UCSD-AML1 (cell line): ENCODE measurements around the gene NKIRAS2.

Experiments
- DNase-seq: peaks from one replicate; lab custom pipeline; 2025; ENCODE audit not compliant: unreplicated experiment; lab: John Stamatoyannopoulos, UW

NKIRAS2 gene

DNA sequence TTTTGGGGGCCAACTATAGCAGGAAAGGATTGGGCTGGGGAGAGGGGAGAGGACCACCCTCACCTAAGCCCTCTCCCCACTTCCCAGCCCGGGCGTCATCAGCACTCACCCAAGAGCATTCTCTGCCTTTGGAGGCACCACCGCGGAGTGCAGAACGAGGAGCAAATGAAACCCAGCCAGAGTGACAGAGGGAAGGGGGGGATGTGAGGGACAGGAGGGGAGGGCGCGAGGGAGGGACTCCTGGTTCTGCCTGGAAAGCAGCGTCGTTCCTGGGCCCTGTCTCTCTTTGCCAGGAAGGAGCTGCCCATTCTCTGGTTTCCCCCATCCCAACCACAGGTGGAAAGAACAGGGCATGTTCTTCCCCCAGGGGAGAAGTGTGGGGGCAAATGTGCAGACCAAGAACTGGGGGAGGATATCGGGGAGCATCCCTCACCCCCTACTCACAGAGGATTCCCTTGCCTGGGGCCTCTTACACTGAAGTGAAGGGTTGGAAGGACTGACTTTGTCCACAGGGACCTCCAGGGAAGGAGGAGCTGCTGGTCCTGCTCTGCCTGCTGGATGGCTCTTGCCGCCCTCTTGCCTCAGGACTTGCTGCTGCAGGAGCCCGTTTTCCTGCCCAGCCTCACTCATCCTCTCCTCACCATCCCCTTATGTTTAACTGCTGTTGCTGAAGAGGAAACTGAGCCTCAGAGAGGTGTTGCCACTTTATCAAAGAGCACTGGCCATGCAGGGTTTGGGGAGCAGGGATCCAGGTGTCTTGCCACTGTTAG lies 34.0 kb downstream of the NKIRAS2 start:
- DNase-seq = no peak

DNA sequence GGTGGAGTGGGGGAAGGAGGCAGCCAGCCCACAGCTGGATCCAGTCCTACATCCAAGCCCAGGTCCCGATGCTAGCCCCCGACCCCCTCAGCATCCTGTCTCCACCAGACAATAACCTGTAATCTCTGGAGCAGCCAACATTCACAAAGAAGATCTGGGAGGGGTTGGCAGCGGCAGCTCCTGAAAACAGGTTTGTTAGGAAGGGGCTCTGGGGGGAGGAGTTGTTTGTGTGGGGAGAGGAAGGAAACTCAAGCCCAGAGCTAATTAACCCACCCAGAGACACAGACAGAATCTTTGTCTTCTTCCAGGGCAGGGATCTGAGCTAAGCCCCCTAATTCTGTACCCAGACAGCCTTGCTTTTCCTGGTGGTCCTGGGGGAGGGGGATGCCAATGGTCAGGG lies 35.1 kb downstream of the NKIRAS2 start:
- DNase-seq = no peak

- no peak for DNase-seq
These were observed 35.6 kb downstream of the NKIRAS2 start for GRCh38 chr17:42055496-42055895.

DNA sequence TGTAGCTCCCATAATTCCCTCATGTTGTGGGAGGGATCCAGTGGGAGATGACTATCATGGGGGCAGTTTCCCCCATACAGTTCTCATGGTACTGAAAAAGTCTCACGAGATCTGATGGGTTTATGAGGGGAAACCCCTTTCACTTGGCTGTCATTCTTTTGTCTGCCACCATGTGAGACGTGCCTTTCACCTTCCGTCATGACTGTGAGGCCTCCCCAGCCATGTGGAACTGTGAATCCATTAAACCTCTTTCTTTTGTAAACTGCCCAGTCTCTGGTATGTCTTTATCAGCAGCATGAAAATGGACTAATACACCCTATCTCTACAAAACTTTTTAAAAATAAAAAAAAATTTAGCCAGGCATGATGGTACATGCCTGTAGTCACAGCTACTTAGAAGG lies 36.7 kb downstream of the NKIRAS2 start:
- DNase-seq = no peak

DNA sequence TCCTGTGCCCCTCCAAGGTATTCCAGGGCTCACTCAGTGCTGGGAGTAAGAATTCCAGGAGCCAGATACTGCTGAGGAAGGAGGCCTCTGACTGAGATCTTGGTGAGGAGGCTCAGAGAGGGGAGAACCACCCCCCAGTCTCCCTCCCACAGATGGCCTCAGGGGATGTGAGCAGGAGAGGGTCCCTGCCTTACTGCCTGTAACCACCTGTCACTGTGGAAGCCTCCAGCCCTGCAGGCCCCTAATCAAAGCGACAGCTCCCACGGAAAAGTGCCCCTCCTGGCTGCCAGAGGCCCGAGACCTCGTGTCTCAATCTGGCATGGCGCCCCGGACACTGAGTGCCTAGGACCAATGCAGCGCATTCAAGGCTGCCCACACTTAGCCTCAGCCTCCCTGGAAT lies 38.2 kb downstream of the NKIRAS2 start:
- DNase-seq = no peak

- DNase-seq = no peak
These were observed 39.9 kb downstream of the NKIRAS2 start for GRCh38 chr17:42059815-42060214.

GRCh38 chr17:42060231-42060630 lies 40.3 kb downstream of the NKIRAS2 start:
- no peak for DNase-seq

- no peak for DNase-seq
These were observed 42.0 kb downstream of the NKIRAS2 start for GRCh38 chr17:42061646-42062487.

DNA sequence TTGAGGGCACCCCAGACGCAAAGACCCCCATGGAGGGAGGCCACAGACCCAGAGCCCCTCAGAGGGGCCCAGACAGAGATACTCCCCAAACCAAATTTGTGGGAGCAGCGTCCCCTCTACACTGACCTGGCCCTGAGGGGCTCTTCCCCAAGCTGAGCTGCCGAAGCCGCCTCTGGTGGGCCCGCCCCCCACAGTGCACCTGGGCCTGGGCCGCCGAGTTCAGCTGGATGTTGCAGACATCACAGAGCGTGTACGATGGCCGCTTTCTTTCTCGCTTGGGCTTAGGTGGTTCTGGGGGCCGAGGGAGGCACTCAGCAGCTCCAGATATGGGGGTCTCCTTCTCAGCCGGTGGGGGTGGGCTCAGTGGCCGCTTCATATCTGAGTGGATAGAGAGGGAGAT lies 42.8 kb downstream of the NKIRAS2 start:
- DNase-seq = no peak

GRCh38 chr17:42065201-42065600 lies 45.3 kb downstream of the NKIRAS2 start:
- no peak for DNase-seq

DNA sequence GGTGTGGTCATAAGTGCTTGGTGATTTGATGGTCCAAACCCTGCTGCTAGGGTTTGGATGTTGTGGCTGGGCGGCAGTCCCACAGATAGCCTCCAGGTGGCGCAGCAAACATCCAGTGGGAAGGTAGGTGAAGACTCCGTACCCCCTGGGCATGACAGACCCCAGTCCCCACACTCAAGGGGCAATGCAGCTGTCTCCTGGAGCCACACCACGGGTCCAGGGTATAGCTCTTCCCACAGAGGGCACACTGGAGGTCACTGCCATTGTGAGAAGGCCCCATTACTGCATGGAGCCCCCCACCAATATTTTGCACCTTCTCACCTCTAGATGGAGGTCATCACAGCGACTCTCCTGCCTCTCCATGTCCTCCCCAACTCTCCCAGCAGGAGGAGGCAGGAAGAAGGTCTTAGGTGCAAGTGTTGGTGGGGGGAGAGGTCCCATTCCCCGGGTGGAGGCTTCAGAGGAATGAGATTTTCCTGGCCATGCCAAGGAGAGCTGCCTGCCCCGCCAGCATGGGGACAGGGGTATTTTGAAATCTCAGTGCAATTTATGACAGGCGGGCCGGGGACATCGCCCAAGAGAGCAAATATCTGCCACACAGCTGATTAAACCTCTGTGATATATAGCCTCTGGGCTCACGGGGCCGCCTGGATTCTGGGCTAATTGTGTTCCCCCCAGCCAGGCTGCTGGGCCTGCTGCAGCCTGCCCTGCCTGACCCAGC lies 47.6 kb downstream of the NKIRAS2 start:
- peak; percentile 69 for DNase-seq

GRCh38 chr17:42068979-42069378 lies 49.1 kb downstream of the NKIRAS2 start:
- DNase-seq = no peak

- no peak for DNase-seq
These were observed 51.9 kb downstream of the NKIRAS2 start for GRCh38 chr17:42071810-42072209.

GRCh38 chr17:42072323-42073187 lies 52.7 kb downstream of the NKIRAS2 start:
- DNase-seq = no peak
